NCI-H510A (cell line): Measurements from ENCODE around the gene GOLGA3.
"Not testable (repeated sequence)": the region's sequence is repeated elsewhere in the genome, so short reads cannot be mapped to it uniquely, and the experiment has no call there.

ENCODE experiments used
- DNase-seq: peaks from one replicate; lab custom pipeline; 2025; lab: John Stamatoyannopoulos, UW

The GOLGA3 gene

GRCh38 chr12:132814232-132814631 is 14.4 kb downstream of the GOLGA3 start:
- no peak for DNase-seq

- no peak for DNase-seq
Measured at GRCh38 chr12:132813443-132813842, 15.2 kb downstream of the GOLGA3 start.

GRCh38 chr12:132812631-132813305 is 15.9 kb downstream of the GOLGA3 start:
- DNase-seq, result no peak

GRCh38 chr12:132809391-132809790 is 19.3 kb downstream of the GOLGA3 start:
- not testable (repeated sequence) for DNase-seq

GRCh38 chr12:132807295-132808092 is 21.2 kb downstream of the GOLGA3 start:
- DNase-seq, result no peak

- DNase-seq, result no peak
Measured at GRCh38 chr12:132806857-132807256, 21.8 kb downstream of the GOLGA3 start.

GRCh38 chr12:132804426-132804861 is 24.2 kb downstream of the GOLGA3 start:
- DNase-seq, result no peak

- no peak for DNase-seq
Measured at GRCh38 chr12:132803888-132804287, 24.8 kb downstream of the GOLGA3 start.

GRCh38 chr12:132803125-132803524 is 25.5 kb downstream of the GOLGA3 start:
- DNase-seq, result no peak

- no peak for DNase-seq
Measured at GRCh38 chr12:132801741-132802140, 26.9 kb downstream of the GOLGA3 start.

GRCh38 chr12:132798836-132799235 is 29.8 kb downstream of the GOLGA3 start:
- DNase-seq, result no peak

- DNase-seq, result no peak
Measured at GRCh38 chr12:132797820-132798570, 30.7 kb downstream of the GOLGA3 start.

- no peak for DNase-seq
Measured at GRCh38 chr12:132795847-132796246, 32.8 kb downstream of the GOLGA3 start.

- not testable (repeated sequence) for DNase-seq
Measured at GRCh38 chr12:132791940-132792339, 36.7 kb downstream of the GOLGA3 start.

- DNase-seq, result no peak
Measured at GRCh38 chr12:132789099-132789471, 39.6 kb downstream of the GOLGA3 start.

- no peak for DNase-seq
Measured at GRCh38 chr12:132788375-132789098, 40.1 kb downstream of the GOLGA3 start.

- no peak for DNase-seq
Measured at GRCh38 chr12:132787877-132788276, 40.8 kb downstream of the GOLGA3 start.

- no peak for DNase-seq
Measured at GRCh38 chr12:132786192-132786591, 42.5 kb downstream of the GOLGA3 start.

- no peak for DNase-seq
Measured at GRCh38 chr12:132784580-132784979, 44.1 kb downstream of the GOLGA3 start.

- no peak for DNase-seq
Measured at GRCh38 chr12:132783917-132784531, 44.6 kb downstream of the GOLGA3 start.

GRCh38 chr12:132781938-132782337 is 46.7 kb downstream of the GOLGA3 start:
- no peak for DNase-seq
